Measurements from ENCODE around the gene LRRC28.

Gene LRRC28

DNA sequence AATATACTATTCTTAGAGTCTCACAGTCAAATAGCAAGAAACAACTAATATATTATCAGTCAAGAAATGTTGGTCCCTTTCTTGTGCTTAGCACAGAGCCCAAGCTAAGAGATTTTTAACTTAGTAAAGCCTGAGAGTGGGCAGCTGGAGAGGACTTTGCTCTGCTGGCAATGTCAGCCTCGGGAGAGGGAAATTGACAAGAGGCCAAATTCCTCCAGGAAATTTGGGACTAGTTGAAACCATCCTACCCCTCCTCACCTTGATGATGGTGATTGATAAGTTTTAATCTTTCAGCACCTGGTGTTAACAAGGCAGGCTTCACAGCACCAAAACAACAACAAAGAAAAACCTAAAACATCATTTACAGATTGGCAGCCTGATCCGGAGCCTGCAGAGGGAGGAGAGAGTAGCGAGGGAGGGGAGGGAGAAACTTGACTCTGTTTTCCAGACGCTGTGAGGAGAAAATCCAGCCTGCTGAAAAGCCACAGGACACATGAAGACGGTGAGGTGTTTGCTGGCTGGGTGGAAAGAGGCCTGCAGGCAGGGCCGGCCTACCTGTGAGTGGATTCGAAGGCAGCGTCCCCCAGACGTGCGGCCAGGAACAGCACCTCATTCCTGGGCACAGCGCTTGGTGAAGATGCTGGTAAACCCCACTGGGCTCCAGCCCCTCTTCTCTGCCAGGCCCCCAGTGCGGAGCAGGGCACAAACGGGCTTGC, 150.9 kb downstream of the LRRC28 start:
- DNase-seq, result no peak

DNA sequence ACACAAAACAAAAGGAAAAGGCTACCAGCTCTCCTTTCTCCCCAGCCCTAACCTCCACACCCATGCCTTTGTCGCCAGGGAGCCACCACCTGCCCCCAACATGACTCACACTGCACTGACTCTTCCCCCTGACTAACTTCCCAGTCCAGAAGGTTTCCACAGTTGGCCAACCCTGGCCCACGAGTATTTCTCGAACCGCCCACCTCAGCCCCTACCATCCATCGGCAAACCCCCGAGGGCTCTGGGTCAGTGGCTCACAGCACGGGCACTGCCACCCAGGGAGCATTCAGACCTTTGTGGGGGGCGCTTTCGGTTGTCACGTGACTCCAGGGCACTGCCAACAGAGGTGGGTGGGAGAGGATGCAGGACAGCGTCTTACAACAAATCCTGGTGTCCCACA, 152.3 kb downstream of the LRRC28 start:
- DNase-seq, result no peak

DNA sequence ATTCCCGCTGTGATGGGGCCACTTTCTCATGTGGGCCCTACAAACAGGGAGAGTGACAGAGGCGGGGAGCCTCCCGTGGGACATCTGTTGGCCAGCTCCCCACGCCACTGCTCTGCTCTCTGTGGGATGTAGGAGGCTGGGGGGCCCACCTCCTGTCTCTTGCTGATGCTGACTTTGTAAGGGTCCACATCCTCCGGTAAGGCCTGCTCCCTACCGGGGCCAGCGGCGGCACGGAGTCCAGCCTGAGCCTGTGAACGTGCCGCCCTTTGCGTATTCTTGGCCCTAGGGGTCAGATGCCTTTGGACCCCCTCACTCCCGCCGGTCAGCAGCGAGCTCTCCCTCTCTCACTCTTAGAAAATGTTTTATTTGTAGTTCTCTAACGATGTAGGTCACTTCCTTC, 153.2 kb downstream of the LRRC28 start:
- DNase-seq, result no peak

DNA sequence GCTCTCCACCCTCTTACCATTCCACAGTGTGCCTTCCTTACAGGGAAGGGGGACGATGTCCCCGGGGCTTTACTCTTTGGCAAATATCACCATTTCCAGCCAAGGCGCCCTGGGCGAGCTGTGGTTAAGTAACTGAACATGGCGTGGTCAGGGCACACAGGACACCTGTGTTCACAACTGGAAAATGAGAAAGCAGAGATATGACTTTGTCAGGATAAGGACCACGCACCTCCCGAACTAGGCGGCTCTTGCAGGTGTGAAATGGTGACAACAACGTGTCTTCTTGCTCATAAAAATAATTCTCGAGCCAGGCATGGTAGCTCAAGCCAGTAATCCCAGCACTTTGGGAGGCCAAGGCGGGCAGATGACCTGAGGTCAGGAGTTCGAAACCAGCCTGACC, 154.8 kb downstream of the LRRC28 start:
- no peak for DNase-seq

DNA sequence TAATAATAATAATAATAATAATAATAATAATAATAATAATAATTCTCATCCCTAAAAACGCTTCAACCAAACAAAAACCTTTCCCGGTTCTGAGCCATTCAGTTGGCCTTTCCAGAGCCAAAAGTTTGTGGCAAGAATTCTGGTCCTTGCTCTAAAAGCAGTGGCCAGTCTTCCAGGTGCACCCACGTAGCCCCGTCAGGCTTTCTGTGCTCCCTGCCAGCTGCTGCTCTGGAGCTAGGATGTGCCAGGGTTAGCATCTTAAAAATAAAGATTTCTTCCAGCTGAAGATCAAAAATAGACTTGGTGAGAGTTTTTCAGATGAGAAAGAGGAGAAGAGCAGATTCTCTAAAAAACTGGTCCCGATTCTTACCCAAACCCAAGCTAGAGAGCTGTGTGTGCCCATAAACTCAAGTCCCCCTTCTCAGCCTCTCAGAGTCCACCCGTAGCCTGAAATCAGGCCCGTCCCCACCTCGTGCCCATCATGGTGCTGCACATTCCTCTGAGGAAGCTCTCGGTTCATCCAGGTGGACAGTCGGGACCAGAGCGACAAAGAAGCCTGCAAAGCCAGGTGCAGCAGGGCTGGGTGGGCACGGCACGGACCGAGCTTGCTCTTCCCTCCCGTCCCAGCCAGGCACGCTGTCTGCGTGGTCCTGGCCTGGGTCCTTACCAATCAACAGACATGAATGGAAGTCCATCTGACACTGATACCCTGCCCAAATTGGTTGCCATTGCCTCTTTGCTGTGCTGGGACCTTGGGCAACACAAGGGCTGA, 155.6 kb downstream of the LRRC28 start:
- no peak for DNase-seq

DNA sequence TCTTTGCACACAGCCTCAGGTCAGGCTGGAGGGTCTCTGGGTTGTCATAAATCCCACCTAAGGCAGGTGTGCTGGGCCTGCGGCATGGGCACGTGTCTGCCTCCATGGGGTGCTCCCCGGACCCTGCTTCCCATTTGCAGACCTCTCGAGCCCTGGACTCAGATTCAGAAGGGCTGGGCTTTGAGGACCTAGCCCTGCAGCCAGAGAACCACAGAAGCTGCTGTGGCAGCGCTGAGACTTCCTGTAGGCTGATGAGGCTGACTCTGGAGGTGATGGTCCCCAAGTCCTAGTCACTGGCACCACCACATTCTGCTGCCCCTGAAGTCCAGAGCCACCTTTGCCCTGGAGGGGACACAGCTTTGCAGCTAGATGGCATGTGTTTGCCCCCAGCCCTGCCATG, 156.4 kb downstream of the LRRC28 start:
- no peak for DNase-seq

DNA sequence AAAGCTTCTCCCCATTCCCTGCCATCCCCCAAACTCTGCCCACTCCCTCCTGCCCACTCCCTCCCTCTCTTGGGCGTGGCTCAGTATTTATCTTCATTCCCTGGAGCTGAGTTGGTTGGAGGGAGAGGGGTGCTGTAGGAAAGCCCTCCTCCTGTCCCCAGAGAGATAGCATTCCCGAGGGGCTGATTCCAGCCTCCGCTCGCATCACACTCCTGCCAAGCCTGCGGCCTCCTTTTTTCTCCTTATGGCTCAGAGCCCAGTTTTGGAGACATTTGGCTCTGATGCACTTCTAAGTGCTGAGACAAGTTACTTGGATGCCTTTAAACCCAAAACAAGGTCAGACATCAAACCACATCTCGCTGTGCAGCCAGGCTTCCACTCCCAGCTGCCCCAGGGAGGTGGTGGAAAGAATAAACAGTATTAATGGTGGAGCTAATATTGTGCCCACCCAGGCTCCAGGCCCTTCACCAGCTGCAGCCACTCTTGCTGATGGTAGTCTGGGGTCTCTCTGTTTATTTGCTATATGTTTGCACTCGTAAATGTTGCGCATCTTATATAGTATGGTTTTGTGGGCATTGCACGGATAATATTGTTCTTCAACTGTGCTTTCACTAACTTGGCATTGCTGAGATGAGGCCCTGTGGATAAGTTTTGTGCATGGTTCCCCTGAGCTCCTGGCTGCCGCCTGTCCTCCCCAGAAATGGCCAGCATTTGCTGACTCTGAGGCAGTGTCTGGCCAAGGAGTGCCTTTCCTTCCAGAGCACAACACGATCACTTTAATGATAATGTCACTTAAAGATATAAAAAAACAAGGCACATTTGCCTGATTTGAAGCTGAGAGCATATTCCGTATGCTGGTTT, 157.2 kb downstream of the LRRC28 start:
- no peak for DNase-seq

DNA sequence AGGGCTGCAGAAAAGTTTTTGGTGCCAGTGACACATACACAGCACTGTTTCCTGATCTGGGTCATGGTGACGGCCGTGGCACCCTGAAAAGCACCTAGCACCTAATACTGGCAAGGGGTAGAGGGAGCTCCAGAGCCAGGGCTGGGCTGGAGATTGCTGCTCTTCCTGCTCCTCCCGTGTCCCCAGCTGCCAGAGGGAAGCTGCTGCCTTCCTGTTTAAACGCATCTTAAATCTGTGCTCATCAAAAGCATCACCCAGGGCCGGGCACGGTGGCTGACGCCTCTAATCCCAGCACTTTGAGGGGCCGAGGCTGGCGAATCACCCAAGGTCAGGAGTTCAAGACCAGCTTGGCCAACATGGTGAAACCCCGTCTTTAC, 157.8 kb downstream of the LRRC28 start:
- DNase-seq, result no peak

DNA sequence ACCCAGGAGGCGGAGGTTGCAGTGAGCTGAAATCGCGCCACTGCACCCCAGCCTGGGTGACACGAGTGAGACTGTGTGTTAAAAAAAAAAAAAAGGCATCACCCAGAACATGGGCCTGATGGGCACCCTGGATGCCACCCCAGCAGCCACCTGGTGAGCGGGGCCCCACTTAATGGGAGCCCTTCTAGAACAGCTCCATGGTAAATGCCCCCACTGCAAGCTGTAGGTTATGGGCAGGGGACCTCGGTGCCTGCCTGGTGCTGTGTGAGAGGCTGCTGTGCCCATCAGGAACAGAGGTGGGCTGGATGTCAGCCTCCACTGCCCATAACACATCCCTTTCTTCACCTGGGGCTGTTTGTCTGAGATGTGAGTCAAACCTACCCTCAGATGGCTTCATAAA, 158.3 kb downstream of the LRRC28 start:
- no peak for DNase-seq

DNA sequence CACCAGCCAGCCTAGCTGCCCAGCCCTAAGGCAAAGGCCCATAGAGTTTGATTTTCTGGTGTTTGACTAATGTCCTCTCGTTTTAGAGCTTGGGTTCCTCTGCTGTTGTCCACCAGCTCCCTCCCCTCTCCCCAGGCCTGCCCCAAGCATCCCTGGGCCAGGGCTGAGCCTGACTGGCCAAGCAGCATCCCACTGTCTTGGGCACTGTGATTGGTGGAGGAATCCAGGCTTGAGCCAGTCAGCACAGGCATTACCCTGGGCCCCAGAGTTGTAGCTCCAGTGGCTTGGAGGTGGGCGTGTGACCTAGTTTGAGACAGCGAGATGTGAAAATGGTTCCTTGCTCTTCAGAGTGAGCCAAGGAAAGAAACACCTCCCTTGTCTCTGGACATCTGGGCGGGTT, 159.2 kb downstream of the LRRC28 start:
- no peak for DNase-seq

DNA sequence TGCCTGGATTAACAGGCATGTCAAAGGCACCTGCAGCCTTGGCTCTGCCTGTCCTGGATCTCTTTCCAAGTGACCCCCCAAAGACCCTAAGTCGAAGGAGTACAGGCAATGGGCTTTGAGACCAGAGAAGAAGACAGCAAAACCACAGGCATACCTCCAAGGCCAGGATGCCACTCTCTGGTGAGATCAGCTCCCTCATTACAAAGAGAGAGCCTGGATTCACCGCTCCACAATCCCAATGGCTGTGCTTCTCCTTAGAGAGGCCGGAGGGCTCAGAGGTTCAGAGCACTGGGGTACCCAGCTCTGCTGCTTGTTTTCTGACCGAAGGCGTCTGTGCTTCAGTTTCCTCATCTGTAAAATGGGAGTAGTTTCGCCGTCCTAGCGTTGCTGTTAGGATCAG, 160.0 kb downstream of the LRRC28 start:
- DNase-seq, result no peak

DNA sequence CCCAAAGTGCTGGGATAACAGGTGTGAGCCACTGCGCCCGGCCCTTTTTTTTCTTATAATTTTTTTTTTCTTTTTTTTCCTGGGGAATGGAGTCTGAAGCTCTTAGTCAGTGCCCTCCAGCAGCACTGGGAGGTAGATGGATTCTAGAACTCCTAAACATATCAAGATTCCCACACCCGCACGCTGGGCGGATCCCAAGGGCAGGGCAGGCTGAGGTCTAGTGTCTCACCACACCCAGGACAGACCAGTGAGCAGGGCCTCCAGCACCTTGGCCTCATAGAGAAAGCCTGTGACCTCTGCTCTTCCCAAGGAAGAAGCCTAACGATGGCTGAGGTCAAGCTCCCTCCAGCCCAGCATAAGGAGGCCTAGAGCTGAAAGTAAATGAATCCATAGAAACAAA, 160.8 kb downstream of the LRRC28 start:
- DNase-seq, result no peak

DNA sequence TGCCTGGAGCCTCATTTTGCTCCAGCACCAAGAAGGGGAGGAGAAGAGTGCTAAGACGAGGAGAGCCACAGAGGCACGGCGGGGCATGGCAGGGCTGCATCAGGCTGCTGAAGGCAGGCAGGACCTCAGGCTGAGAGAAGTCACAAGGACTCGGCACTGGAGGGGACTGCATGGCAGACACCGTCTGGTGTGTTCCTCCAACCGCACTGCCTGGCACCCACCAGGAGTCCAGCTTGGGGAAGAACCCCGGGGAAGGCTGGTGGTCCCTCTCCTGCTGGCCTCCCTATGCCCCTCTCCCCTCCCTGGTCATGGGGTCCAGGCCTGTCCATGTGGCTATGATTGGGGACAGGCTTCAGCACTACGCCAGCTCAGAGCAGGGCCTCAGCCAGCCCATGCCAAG, 161.3 kb downstream of the LRRC28 start:
- no peak for DNase-seq

DNA sequence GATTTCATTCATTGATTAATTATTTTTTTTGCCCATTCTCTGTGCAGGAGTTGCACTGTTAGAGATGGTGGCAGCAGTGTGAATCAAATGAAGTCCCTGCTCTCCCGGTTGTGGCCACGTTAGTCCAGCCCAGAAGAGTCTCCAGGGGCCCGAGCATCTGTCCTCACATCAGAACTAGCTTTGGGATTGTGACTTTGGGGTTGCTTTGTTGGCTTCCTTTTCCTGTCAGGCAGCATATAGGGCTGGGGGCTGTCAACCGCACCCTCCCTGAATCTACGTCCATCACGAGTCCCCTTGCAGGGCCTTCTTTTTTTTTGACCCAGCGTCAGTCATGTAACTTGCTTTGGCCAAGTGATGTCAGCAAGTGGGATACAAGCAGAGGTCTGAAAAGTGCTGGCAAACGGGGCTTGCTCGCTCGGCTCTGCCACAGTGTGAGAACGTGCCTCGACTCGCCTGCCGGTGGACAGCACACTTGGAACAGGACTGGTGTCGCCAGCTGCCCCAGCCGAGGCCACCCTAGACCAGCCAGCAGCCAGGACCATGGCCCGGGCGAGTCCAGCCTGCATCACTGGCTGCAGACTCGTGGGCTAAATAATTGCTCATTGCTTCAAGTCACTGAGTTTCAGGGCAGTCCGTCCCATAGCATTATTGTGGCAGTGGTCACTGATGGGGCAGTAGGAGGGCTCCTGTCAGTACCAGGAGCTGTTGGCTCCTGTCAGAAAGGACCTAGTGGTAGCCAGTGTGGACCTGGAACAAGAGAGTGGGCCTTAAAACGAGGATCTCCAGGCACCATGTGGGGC, 162.9 kb downstream of the LRRC28 start:
- no peak for DNase-seq

DNA sequence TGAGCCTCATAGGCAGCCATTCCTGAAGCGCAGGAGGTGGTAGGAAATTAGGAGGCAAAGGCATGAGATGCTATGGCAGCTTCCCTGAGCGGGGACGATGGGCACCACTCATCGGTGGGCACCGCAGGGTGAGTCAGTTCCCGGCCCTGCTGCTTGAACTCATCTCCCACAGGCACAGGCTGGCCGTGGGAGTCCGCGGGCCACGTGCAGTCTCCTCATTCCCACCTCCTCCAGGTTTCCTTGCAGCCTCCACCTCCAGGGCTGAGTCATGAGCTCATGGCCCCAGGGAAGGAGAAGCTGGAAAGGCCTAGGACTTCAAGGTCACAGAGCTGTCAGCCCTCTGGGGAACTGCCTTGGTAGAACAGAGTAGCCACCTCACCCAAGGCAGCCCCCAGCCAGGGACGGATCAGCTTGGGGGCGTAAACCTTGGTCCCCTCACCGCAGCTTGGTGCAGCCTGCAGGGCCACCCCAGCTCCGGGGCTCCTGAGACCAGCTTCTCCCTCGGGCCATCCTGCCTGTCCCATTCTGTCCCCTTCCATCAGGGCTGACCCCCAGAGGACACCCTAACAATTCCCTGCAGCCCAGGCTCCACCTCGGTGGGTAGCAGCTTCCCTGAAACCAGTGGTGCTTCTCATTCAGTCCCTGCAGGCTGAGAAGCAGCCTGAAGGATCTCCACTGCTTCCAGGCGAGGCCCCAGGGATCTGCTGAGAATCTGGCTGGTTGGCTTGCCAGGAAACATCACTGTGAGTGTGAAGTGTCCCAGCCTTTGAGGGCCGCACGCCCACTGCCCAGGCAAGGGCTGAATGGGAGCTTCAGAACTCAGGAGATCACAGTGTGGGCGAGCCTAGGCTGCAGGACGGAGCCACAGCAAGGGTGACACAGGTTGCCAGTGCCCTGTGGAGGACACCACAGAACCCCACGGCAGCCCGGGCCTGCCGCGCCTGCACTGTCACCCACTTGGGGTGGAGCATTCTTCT, 163.8 kb downstream of the LRRC28 start:
- DNase-seq, result no peak

DNA sequence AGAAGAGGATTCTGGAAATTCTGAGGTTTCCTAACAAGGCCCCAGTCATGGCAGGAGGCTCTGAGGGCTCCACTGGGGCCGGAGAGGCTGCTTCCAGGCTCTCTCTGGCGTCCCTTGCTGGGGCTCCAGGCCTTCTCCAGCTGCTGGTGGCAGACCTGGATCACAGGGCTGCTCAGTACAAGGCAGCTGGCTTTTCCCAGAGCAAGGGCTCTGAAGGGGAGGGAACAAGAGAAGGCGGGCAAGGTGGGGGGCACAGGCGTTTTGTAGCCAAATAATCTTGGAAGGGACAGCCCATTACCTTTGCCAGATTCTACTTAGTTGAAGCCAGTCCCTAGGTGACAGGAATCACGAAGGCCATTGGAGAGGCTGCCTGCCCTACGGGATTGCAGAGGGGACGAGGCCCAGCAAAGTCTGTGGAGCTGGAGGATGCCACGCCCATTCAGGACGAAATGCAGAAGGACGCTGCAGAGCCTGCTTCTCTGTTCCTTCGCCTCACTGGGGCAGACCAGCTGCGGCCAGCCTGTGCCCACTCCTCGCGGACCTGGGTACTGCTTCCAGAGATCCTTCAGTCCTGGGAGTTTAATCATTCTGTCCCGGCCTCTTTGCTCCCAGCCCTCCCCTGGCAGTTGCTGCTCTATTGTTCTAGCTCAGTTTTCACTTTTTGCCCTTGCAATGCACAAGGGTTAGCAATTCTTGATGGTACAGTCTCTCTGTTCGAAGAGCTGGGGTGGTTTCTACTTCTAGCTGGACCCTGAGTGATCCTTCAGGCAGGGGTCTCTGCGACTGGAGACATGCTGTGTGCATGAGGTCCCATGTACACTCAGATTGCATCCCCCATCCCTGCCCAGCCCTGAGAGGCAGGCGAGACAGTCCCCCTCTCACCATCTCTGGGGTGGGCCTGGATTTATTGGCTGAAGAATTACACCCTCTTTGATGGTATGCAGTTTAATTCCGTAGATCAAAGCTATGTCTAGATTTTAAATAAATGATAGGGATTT, 165.2 kb downstream of the LRRC28 start:
- DNase-seq, result no peak

DNA sequence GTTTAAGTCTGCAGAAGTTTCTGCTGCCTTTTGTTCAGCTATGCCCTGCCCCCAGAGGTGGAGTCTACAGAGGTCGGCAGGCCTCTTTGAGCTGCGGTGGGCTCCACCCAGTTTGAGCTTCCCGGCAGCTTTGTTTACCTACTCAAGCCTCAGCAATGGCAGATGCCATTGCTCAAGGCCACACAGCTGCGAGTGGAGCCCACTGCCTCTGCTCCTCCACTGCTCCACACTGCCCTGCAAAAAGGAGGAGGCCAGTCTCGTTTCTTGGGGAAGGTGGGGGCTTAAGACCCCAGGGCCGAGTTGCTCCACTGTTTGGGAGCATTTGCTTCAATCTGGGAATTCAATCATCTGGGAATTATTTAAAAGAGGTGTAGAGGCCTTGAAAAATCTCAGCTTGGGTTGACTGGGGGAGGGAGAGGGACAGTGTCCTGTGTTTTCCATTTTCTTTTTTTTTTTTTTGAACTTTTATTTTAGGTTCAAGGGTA, 169.9 kb downstream of the LRRC28 start:
- no peak for DNase-seq

DNA sequence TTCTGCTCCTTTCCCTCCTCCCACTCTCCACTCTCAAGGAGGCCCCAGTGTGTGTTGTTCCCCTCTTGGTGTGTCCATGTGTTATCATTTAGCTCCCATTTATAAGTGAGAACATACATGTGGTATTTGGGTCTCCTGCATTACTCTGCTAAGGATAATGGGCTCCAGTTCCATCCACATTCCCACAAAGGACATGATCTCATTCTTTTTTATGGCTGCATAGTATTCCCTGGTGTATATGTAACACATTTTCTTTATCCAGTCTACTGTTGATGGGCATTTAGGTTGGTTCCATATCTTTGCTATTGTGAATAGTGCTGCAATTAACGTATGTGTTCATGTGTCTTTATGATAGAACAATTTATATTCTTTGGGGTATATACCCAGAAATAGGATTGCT, 170.5 kb downstream of the LRRC28 start:
- DNase-seq, result no peak

DNA sequence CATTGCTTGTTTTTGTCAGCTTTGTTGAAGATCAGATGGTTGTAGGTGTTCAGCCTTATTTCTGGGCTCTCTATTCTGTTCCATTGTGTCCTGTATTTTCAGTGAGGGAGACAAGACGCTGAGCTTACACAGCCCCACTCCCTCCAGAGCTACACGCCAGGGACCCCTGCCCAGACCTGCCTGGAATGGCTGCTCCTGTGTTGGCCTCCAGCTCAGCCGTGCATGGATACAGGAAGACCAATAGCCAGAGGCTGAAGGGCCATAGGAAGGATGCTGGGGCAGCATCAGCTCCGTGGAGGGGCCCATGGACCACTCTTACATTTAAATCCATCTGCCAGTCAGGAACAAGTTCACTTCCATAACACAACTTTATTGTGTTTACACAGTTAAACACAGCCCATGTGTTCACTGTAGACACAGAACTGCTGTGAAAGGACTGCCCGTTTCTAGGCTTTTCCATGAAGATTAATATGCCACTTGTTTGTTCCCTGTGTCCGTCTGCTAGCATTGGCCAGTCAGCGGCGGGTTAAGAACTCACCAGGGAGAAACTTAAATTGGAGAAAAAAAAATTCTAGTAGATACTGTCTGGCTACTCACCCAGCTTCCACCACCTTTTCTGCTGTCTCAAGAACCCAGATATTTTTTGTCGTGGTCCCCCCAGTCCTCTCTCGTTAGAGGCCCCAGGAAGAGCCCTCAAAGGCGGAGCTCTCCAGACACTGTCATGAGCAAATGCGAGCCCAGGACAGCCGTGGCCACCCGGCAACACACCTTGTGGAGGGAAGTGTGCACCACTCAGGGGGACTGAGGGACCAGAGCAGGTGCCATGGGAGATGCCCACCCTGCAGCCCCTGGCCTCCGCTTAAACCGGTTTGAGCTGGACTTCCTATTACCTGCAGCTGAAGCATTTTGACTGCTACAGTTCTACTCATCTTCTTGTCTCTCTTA, 172.2 kb downstream of the LRRC28 start:
- DNase-seq, result no peak
